SK-N-SH (cell line): ENCODE results near the gene ARFGEF2. TPM values are rescaled to one million over a fixed set of nuclear protein-coding genes. Genes with fewer than 3 reads are reported as not detected.

ENCODE experiments used
- CTCF ChIA-PET: fragments of 300-600, 350-600 bp; formaldehyde crosslinking; extraction: SDS; loops from one replicate; lab custom pipeline; 2021; lab: Yijun Ruan, JAX
- POLR2A ChIA-PET: fragments of 350-600 bp; sonication (Branson Sonifier 250); formaldehyde crosslinking; extraction: SDS; loops from one replicate; lab custom pipeline; 2020; ENCODE audit warnings: antibody characterized with exemption, inconsistent platforms; lab: Yijun Ruan, JAX
- DNase-seq: peaks from one replicate; pipeline ENCODE4 v3.0.0; 2012
- H2AFZ ChIP-seq: fragments of 200-600 bp; sonication (generic); 2 replicates; pipeline ENCODE4 v1.8.1; 2016; ENCODE audit warnings: antibody characterized with exemption, mild to moderate bottlenecking, low read depth
- H3F3A ChIP-seq: fragments of 200-600 bp; sonication (generic); replicated peaks from 2 replicates; pipeline ENCODE3; 2016; ENCODE audit warnings: antibody characterized with exemption, mild to moderate bottlenecking; ENCODE audit not compliant: insufficient read depth
- H3K27ac ChIP-seq, 2 experiments: fragments of 200-500 bp in 1 of 2; fragments of 200-600 bp in 1 of 2; sonication (Bioruptor generic) in 1 of 2; sonication (generic), shearing (Covaris generic) in 1 of 2; 2 replicates each; pipeline versions ENCODE4 v1.5.1 to v1.6.1; 2014 to 2016; ENCODE audit warnings: low read depth in 2 of 2, inconsistent platforms in 1 of 2, low read length in 1 of 2, mild to moderate bottlenecking in 1 of 2, mixed read lengths in 1 of 2
- H3K27me3 ChIP-seq: fragments of 200-600 bp; sonication (generic), shearing (Covaris generic); 2 replicates; pipeline ENCODE4 v1.6.1; 2016; ENCODE audit warnings: mixed run types; ENCODE audit not compliant: insufficient read depth
- H3K36me3 ChIP-seq, 2 experiments: fragments of 200-500 bp in 1 of 2; fragments of 200-600 bp in 1 of 2; sonication (Bioruptor generic) in 1 of 2; sonication (generic) in 1 of 2; replicated peaks in 1 of 2; 2 replicates each; pipeline versions ENCODE3 to v1.5.1; 2014 to 2016; ENCODE audit warnings: low read length in 1 of 2, mild to moderate bottlenecking in 1 of 2; ENCODE audit not compliant: insufficient read depth in 2 of 2, control insufficient read depth in 1 of 2
- H3K4me1 ChIP-seq, 2 experiments: fragments of 200-500 bp in 1 of 2; fragments of 200-600 bp in 1 of 2; sonication (Bioruptor generic) in 1 of 2; sonication (generic), shearing (Covaris generic) in 1 of 2; 2 replicates each; pipeline versions ENCODE4 v1.5.1 to v1.6.1; 2014 to 2016; ENCODE audit warnings: low read depth in 1 of 2, low read length in 1 of 2, mixed run types in 1 of 2; ENCODE audit not compliant: insufficient read depth in 2 of 2, control insufficient read depth in 1 of 2
- H3K4me2 ChIP-seq: fragments of 200-600 bp; sonication (generic), shearing (Covaris generic); 2 replicates; pipeline ENCODE4 v1.6.1; 2017; ENCODE audit warnings: mixed run types
- H3K4me3 ChIP-seq, 2 experiments: fragments of 200-500 bp in 1 of 2; fragments of 200-600 bp in 1 of 2; sonication (Bioruptor generic) in 1 of 2; sonication (generic), shearing (Covaris generic) in 1 of 2; 2 replicates each; pipeline versions ENCODE4 v1.5.1 to v1.8.1; 2014 to 2016; ENCODE audit warnings: low read depth in 2 of 2, inconsistent platforms in 1 of 2, low read length in 1 of 2, mild to moderate bottlenecking in 1 of 2, mixed read lengths in 1 of 2, moderate library complexity in 1 of 2
- H3K79me2 ChIP-seq: fragments of 200-600 bp; sonication (generic); 2 replicates; pipeline ENCODE4 v1.8.1; 2017; ENCODE audit warnings: mild to moderate bottlenecking; ENCODE audit not compliant: insufficient read depth
- H3K9ac ChIP-seq: fragments of 200-600 bp; sonication (generic); 2 replicates; pipeline ENCODE4 v1.6.1; 2017; ENCODE audit warnings: mixed run types
- H3K9me2 ChIP-seq: fragments of 200-600 bp; sonication (generic); 2 replicates; pipeline ENCODE4 v1.6.1; 2017; ENCODE audit warnings: mixed run types
- H3K9me3 ChIP-seq: fragments of 200-600 bp; sonication (generic); 2 replicates; pipeline ENCODE4 v1.6.1; 2017; ENCODE audit warnings: mixed run types, mild to moderate bottlenecking, moderate library complexity
- H4K20me1 ChIP-seq: fragments of 200-600 bp; sonication (generic); 2 replicates; pipeline ENCODE4 v1.6.1; 2017; ENCODE audit warnings: mild to moderate bottlenecking, mixed run types; ENCODE audit not compliant: insufficient read depth
- CTCF ChIP-seq: fragments of 200-600 bp; sonication (generic); IDR thresholded peaks from 2 replicates; pipeline ENCODE4 v1.6.1; 2017; ENCODE audit warnings: antibody characterized with exemption, mild to moderate bottlenecking, moderate library complexity
- EZH2phosphoT487 ChIP-seq: fragments of 200-600 bp; sonication (generic); IDR thresholded peaks from 2 replicates; pipeline ENCODE4 v1.6.1; 2017; ENCODE audit warnings: low read depth, mixed run types, mild to moderate bottlenecking, antibody characterized with exemption, moderate library complexity, borderline replicate concordance
- FOSL2 ChIP-seq: IDR thresholded peaks from 2 replicates; pipeline ENCODE4 v1.4.0; 2012; ENCODE audit warnings: low read depth, mild to moderate bottlenecking, moderate library complexity, borderline replicate concordance
- FOXM1 ChIP-seq: IDR thresholded peaks from 2 replicates; pipeline ENCODE4 v1.4.0; 2012; ENCODE audit warnings: low read depth, mild to moderate bottlenecking
- JUND ChIP-seq: IDR thresholded peaks from 2 replicates; pipeline ENCODE4 v1.4.0; 2012
- MEF2A ChIP-seq: IDR thresholded peaks from 2 replicates; pipeline ENCODE4 v1.4.0; 2012; ENCODE audit warnings: low read depth, borderline replicate concordance
- POLR2AphosphoS5 ChIP-seq: IDR thresholded peaks from 2 replicates; pipeline ENCODE4 v1.6.1; 2012; ENCODE audit warnings: low read depth, low read length
- RXRA ChIP-seq: IDR thresholded peaks from 2 replicates; pipeline ENCODE4 v1.4.0; 2012; ENCODE audit warnings: low read depth, mild to moderate bottlenecking, borderline replicate concordance
- TAF1 ChIP-seq: IDR thresholded peaks from 2 replicates; pipeline ENCODE4 v1.6.1; 2012; ENCODE audit warnings: low read depth, mild to moderate bottlenecking, low read length, moderate library complexity, borderline replicate concordance
- TCF12 ChIP-seq: IDR thresholded peaks from 2 replicates; pipeline ENCODE4 v1.4.0; 2012
- TEAD4 ChIP-seq: IDR thresholded peaks from 2 replicates; pipeline ENCODE4 v1.4.0; 2012; ENCODE audit warnings: mild to moderate bottlenecking, borderline replicate concordance; ENCODE audit not compliant: insufficient read depth
- USF2 ChIP-seq: fragments of 150-350 bp; IDR thresholded peaks from 2 replicates; pipeline ENCODE4 v1.6.1; 2017; ENCODE audit warnings: antibody characterized with exemption, low read length, low read depth, borderline replicate concordance
- YY1 ChIP-seq: IDR thresholded peaks from 2 replicates; pipeline ENCODE4 v1.4.0; 2012; ENCODE audit warnings: low read depth, mild to moderate bottlenecking
- WGBS: methylation state at CpG from one replicate; pipeline ENCODE4 v1.1.6; 2017; ENCODE audit warnings: low lambda C conversion rate; 5-methylcytosine and 5-hydroxymethylcytosine counted together
- polyA plus RNA-seq, 3 experiments: library from polyadenylated mRNA; depleted of rRNA; stranded (reverse); fragments of >200 nt; gene quantifications; 2 replicates each; pipeline ENCODE4 v1.2.3, GENCODE V29; 2012
- TF ChIP-seq, protein P1 (sequence below): IDR thresholded peaks from 2 replicates; pipeline ENCODE4; 2012
- TF ChIP-seq, protein P2 (sequence below): IDR thresholded peaks from 2 replicates; pipeline ENCODE4 v1.4.0; 2012; ENCODE audit warnings: low read depth, borderline replicate concordance
- TF ChIP-seq, protein P3 (sequence below): IDR thresholded peaks from 2 replicates; pipeline ENCODE4 v1.4.0; 2012; ENCODE audit warnings: low read depth, borderline replicate concordance

The ARFGEF2 gene
- polyA plus RNA-seq, 1 of the 3 experiments (the other 2 are of a cell fraction) = 6.1 TPM

DNA sequence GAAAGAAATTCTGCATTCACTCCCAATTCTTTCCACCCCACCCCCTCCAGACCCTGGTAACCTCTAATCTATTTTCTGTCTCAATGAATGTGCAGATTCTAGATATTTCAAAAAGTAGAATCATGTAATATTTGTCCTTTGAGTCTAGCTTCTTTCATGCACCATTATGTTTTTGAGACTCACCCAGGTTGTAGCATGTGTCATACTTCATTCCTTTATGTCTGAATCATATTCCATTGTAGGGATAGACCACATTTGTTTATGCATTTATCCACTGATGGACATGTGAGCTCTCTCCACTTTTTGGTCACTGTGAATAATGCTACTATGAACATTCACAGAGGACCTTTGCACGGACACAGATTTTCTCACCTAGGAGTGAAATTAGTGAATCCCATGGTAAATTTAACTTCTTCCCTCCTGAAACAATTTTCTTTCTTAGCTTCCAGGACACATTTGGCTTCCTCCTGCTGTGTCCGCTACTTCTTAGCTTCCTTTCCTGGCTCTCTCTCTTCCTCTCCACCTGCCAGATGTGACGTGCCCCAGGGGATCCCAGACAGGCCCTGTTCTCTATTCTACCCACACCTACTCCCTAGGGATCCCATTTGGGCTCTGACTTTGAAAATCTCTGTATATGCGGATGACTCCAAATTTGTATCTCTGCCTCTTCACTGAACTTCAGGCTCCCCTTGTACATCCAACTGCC lies 24.1 kb upstream of the ARFGEF2 start:
- no peaks in the 10 kb centered on the region for H3K9me2 ChIP-seq
- H3K36me3 ChIP-seq = no peaks in the 10 kb centered on the region
- H3K4me1 ChIP-seq = peaks cover 0 to 12% of the 10 kb centered on the region in 2 experiments; a peak in 1 of 4 replicates
- H2AFZ ChIP-seq = no peak overlapping the region
- H3K27me3 ChIP-seq = no peaks in the 10 kb centered on the region
- WGBS = 77% methylated on average over 4 of the region's 4 CpGs
- peaks cover 9% of the 10 kb centered on the region for H3F3A ChIP-seq
- H3K9ac ChIP-seq = no peak overlapping the region
- TF ChIP-seq EZH2phosphoT487 (no peak), TCF12 (peak; percentile 44; the same call in 1 of the 2 replicates), FOSL2 (peak; percentile 86), JUND (peak; percentile 66)
- TF ChIP-seq, protein P1, sequence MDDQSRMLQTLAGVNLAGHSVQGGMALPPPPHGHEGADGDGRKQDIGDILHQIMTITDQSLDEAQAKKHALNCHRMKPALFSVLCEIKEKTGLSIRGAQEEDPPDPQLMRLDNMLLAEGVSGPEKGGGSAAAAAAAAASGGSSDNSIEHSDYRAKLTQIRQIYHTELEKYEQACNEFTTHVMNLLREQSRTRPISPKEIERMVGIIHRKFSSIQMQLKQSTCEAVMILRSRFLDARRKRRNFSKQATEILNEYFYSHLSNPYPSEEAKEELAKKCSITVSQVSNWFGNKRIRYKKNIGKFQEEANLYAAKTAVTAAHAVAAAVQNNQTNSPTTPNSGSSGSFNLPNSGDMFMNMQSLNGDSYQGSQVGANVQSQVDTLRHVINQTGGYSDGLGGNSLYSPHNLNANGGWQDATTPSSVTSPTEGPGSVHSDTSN = peak; percentile 62
- H3K4me3 ChIP-seq = no peak overlapping the region
- CTCF ChIA-PET = interaction anchor here (6.6 kb wide), 1 partner anchor 240 kb away, joined by 68 read pairs; no protein-coding TSS in a partner anchor
- H3K9me3 ChIP-seq = no peaks in the 10 kb centered on the region
- H4K20me1 ChIP-seq = no peaks in the 10 kb centered on the region
- DNase-seq = no peak
- H3K27ac ChIP-seq = no peak overlapping the region
- POLR2A ChIA-PET = no interaction called here
- no peaks in the 10 kb centered on the region for H3K79me2 ChIP-seq
- no peak overlapping the region for H3K4me2 ChIP-seq

GRCh38 chr20:48898210-48898609 lies 23.3 kb upstream of the ARFGEF2 start:
- POLR2A ChIA-PET = no interaction called here
- WGBS = 73% methylated on average over 8 of the region's 10 CpGs
- Histone ChIP-seq H3K4me2 (no peak overlapping the region), H3K4me3 (no peak overlapping the region), H3F3A (peaks cover 9% of the 10 kb centered on the region), H3K4me1 (peaks cover 0 to 12% of the 10 kb centered on the region in 2 experiments; a peak in 1 of 4 replicates), H3K36me3 (no peaks in the 10 kb centered on the region), H3K27me3 (no peaks in the 10 kb centered on the region), H4K20me1 (no peaks in the 10 kb centered on the region), H2AFZ (no peak overlapping the region), H3K9me3 (no peaks in the 10 kb centered on the region), H3K79me2 (no peaks in the 10 kb centered on the region), H3K9ac (no peak overlapping the region), H3K9me2 (no peaks in the 10 kb centered on the region), H3K27ac (no peak overlapping the region)
- CTCF ChIA-PET = interaction anchor here (1.0 to 6.6 kb wide), 2 partner anchors 241 to 262 kb away, joined by 3 to 68 read pairs; no protein-coding TSS in a partner anchor
- DNase-seq = no peak
- no peak for TF ChIP-seq USF2
- TF ChIP-seq MEF2A = no peak
- TF ChIP-seq, protein P1 = no peak
- TF ChIP-seq, protein P2, sequence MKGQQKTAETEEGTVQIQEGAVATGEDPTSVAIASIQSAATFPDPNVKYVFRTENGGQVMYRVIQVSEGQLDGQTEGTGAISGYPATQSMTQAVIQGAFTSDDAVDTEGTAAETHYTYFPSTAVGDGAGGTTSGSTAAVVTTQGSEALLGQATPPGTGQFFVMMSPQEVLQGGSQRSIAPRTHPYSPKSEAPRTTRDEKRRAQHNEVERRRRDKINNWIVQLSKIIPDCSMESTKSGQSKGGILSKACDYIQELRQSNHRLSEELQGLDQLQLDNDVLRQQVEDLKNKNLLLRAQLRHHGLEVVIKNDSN = no peak
- no peak for TF ChIP-seq CTCF
- TF ChIP-seq, protein P3, sequence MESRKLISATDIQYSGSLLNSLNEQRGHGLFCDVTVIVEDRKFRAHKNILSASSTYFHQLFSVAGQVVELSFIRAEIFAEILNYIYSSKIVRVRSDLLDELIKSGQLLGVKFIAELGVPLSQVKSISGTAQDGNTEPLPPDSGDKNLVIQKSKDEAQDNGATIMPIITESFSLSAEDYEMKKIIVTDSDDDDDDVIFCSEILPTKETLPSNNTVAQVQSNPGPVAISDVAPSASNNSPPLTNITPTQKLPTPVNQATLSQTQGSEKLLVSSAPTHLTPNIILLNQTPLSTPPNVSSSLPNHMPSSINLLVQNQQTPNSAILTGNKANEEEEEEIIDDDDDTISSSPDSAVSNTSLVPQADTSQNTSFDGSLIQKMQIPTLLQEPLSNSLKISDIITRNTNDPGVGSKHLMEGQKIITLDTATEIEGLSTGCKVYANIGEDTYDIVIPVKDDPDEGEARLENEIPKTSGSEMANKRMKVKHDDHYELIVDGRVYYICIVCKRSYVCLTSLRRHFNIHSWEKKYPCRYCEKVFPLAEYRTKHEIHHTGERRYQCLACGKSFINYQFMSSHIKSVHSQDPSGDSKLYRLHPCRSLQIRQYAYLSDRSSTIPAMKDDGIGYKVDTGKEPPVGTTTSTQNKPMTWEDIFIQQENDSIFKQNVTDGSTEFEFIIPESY = no peak
- no peak for TF ChIP-seq POLR2AphosphoS5
- no peak for TF ChIP-seq RXRA
- no peak for TF ChIP-seq YY1
- TF ChIP-seq TAF1 = no peak
- TF ChIP-seq TEAD4 = no peak
- TF ChIP-seq FOXM1 = no peak
